ENCODE measurements around the gene SLC12A9.
A peak's percentile ranks its signal among the peaks of the same experiment; 100 is the strongest.

GRCh38 chr7:100888988-100889750, 36.7 kb downstream of the SLC12A9 start, which contains the start of gene UFSP1:
- TF ChIP-seq CTCF (IDR thresholded peaks at IDR 0.05), result peak in 1 of 12 donors; percentile 6
- TF ChIP-seq POLR2A (IDR thresholded peaks at IDR 0.05), result no peak
